Mesenchymal stem cell (in vitro differentiated cells and primary cell): ENCODE measurements around the gene KCTD10.

ENCODE experiments used
- DNase-seq: peaks from one replicate; pipeline ENCODE4 v3.0.0-alpha.2; 2013
- H2AFZ ChIP-seq: one replicate; pipeline ENCODE4 v1.6.1; 2013; ENCODE audit warnings: low read depth, mild to moderate bottlenecking, control low read depth, inconsistent platforms, low read length, moderate library complexity
- H2AK5ac ChIP-seq: 2 replicates; pipeline ENCODE4 v1.6.1; 2013; ENCODE audit warnings: low read length, moderate library complexity, mild to moderate bottlenecking, inconsistent platforms; ENCODE audit not compliant: severe bottlenecking
- H2BK120ac ChIP-seq: one replicate; pipeline ENCODE4 v1.6.1; 2013; ENCODE audit warnings: low read depth, mild to moderate bottlenecking, inconsistent platforms, low read length, moderate library complexity
- H2BK12ac ChIP-seq, 2 experiments: one replicate each; pipeline ENCODE4 v1.6.1; 2013; ENCODE audit warnings: inconsistent platforms in 2 of 2, low read length in 2 of 2, mild to moderate bottlenecking in 2 of 2, moderate library complexity in 2 of 2, control low read depth in 1 of 2
- H2BK15ac ChIP-seq: one replicate; pipeline ENCODE4 v1.6.1; 2013; ENCODE audit warnings: mild to moderate bottlenecking, low read depth, inconsistent platforms; ENCODE audit not compliant: poor library complexity, severe bottlenecking
- H2BK5ac ChIP-seq: 2 replicates; pipeline ENCODE4 v1.6.1; 2013; ENCODE audit warnings: low read depth, mild to moderate bottlenecking, low read length, control low read depth, inconsistent platforms; ENCODE audit not compliant: poor library complexity, severe bottlenecking
- H3K14ac ChIP-seq, 2 experiments: one replicate each; pipeline ENCODE4 v1.6.1; 2013; ENCODE audit warnings: inconsistent platforms in 2 of 2, low read length in 2 of 2, control low read depth in 1 of 2, mild to moderate bottlenecking in 1 of 2, moderate library complexity in 1 of 2
- H3K18ac ChIP-seq, 2 experiments: one replicate each; pipeline ENCODE4 v1.6.1; 2013; ENCODE audit warnings: inconsistent platforms in 2 of 2, low read length in 2 of 2, control low read depth in 1 of 2, low read depth in 1 of 2, mild to moderate bottlenecking in 1 of 2
- H3K23ac ChIP-seq, 2 experiments: one replicate each; pipeline ENCODE4 v1.6.1; 2013; ENCODE audit warnings: inconsistent platforms in 2 of 2, low read length in 2 of 2, mild to moderate bottlenecking in 2 of 2, moderate library complexity in 2 of 2, control low read depth in 1 of 2
- H3K27ac ChIP-seq: 2 replicates; pipeline ENCODE4 v1.5.1; 2013; ENCODE audit warnings: mild to moderate bottlenecking, moderate library complexity, low read length, control low read depth, inconsistent platforms; ENCODE audit not compliant: poor library complexity, severe bottlenecking
- H3K27me3 ChIP-seq, 2 experiments: 2 replicates each; pipeline versions ENCODE4 v1.6.1 to v1.7.0; 2013; ENCODE audit warnings: low read length in 2 of 2, mild to moderate bottlenecking in 2 of 2, moderate library complexity in 2 of 2, control low read depth in 1 of 2, inconsistent platforms in 1 of 2; ENCODE audit not compliant: control insufficient read depth in 1 of 2, insufficient read depth in 1 of 2
- H3K36me3 ChIP-seq, 2 experiments: 2 replicates each; pipeline versions ENCODE4 v1.6.1 to v1.7.0; 2013; ENCODE audit warnings: low read length in 2 of 2, control low read depth in 1 of 2, inconsistent platforms in 1 of 2, low read depth in 1 of 2, mild to moderate bottlenecking in 1 of 2; ENCODE audit not compliant: insufficient read depth in 2 of 2, control insufficient read depth in 1 of 2
- H3K4ac ChIP-seq, 2 experiments: one replicate each; pipeline ENCODE4 v1.6.1; 2013; ENCODE audit warnings: inconsistent platforms in 2 of 2, low read length in 2 of 2, mild to moderate bottlenecking in 2 of 2, moderate library complexity in 2 of 2, control low read depth in 1 of 2, low read depth in 1 of 2
- H3K4me1 ChIP-seq: 2 replicates; pipeline ENCODE4 v1.6.1; 2013; ENCODE audit warnings: low read depth, low read length, control low read depth; ENCODE audit not compliant: control insufficient read depth, insufficient read depth
- H3K4me2 ChIP-seq: 2 replicates; pipeline ENCODE4 v1.6.1; 2013; ENCODE audit warnings: low read length, mild to moderate bottlenecking, inconsistent platforms; ENCODE audit not compliant: poor library complexity, severe bottlenecking
- H3K4me3 ChIP-seq, 2 experiments: 2 replicates each; pipeline versions ENCODE4 v1.5.1 to v1.7.0; 2013; ENCODE audit warnings: low read length in 2 of 2, mild to moderate bottlenecking in 2 of 2, control low read depth in 1 of 2, low read depth in 1 of 2; ENCODE audit not compliant: insufficient read depth in 1 of 2
- H3K79me1 ChIP-seq: replicated peaks from 2 replicates; pipeline ENCODE4 v1.6.1; 2013; ENCODE audit warnings: mild to moderate bottlenecking, control low read depth, low read length, inconsistent platforms; ENCODE audit not compliant: poor library complexity, severe bottlenecking
- H3K9ac ChIP-seq: 2 replicates; pipeline ENCODE4 v1.7.0; 2013; ENCODE audit warnings: mild to moderate bottlenecking, low read length, moderate library complexity
- H3K9me3 ChIP-seq: 2 replicates; pipeline ENCODE4 v1.7.0; 2013; ENCODE audit warnings: mild to moderate bottlenecking, low read length; ENCODE audit not compliant: control insufficient read depth
- H4K8ac ChIP-seq: one replicate; pipeline ENCODE4 v1.6.1; 2013; ENCODE audit warnings: inconsistent platforms, mild to moderate bottlenecking, low read length, moderate library complexity
- H4K91ac ChIP-seq: one replicate; pipeline ENCODE4 v1.6.1; 2013; ENCODE audit warnings: mild to moderate bottlenecking, low read length, inconsistent platforms
- WGBS: methylation state at CpG from one replicate; pipeline ENCODE4 v1.1.7; 2013; ENCODE audit warnings: mixed read lengths; 5-methylcytosine and 5-hydroxymethylcytosine counted together

KCTD10 gene

GRCh38 chr12:109463756-109464155 is 13.3 kb downstream of the KCTD10 start:
- Histone ChIP-seq H3K4me2 (no peak overlapping the region), H3K9ac (peak overlapping the region; percentile 95), H3K4me3 (peak overlapping the region in 1 of 2 experiments; percentile 53), H2AK5ac (peak overlapping the region; percentile 100), H2BK5ac (peak overlapping the region; percentile 98), H2BK15ac (peak overlapping the region; percentile 99), H3K27me3 (no peaks in the 10 kb centered on the region), H3K4ac (peak overlapping the region; percentile 62 to 98), H2BK12ac (peak overlapping the region; percentile 73 to 96), H3K18ac (peak overlapping the region; percentile 91 to 97), H3K9me3 (no peaks in the 10 kb centered on the region), H3K79me1 (no peaks in the 10 kb centered on the region), H3K36me3 (peaks cover 45 to 47% of the 10 kb centered on the region in 2 experiments), H4K8ac (peak overlapping the region; percentile 96), H3K27ac (peak overlapping the region; percentile 100), H4K91ac (peak overlapping the region; percentile 100), H3K4me1 (peaks cover 49% of the 10 kb centered on the region), H3K14ac (peak overlapping the region in 1 of 2 experiments; percentile 93), H2BK120ac (peak overlapping the region; percentile 58), H3K23ac (no peak overlapping the region), H2AFZ (no peak overlapping the region)
- DNase-seq = no peak
- 11% methylated on average over 5 of the region's 5 CpGs for WGBS

DNA sequence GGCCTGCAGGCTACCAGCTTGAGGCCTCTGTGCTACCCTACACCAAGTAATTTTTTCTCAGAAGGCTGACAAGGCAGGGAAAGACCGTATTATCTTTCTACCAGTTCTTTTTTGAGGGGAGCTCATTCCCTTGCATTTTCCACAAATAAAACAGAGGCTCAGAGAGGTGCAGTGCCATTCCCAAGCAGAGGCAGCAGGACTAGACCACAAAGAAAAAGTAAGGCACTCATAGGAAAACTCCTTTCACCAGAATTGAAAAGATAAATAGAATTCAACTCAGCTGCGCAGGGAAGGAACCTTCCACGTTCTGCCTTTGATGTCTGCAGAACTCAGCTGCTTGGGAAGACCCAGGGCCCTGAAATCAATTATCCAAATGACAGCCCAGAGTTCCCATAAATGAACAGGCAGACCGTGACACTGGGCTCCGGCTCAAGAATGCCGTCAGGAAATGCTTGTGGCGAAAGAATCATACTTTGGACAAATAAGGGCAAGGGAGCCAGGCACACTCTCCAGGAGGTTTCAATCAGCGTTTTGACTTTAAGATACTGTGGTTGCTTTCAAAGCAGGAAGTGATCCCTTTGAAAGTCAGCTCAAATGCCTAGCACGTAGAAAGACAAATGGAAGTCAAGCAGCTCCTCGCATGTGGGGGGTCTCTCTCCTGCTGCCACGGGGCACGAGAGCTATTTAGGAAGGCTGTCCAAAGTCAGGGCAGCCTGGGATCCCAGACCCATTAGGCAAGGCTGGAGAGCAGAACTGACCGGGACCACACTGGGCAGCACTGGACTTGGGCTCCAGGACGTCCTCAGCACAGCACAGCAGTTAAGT is 14.0 kb downstream of the KCTD10 start:
- WGBS = 2% methylated on average over 14 of the region's 14 CpGs
- Histone ChIP-seq H3K4me2 (peak overlapping the region; percentile 57), H3K18ac (peak overlapping the region; percentile 91 to 99), H3K4me3 (peak overlapping the region in 1 of 2 experiments; percentile 57), H2AK5ac (peak overlapping the region; percentile 98), H2AFZ (no peak overlapping the region), H3K4ac (peak overlapping the region; percentile 92 to 98), H3K4me1 (peaks cover 50% of the 10 kb centered on the region), H3K79me1 (no peaks in the 10 kb centered on the region), H2BK120ac (peak overlapping the region; percentile 97), H3K9me3 (no peaks in the 10 kb centered on the region), H2BK15ac (peak overlapping the region; percentile 34), H3K14ac (peak overlapping the region in 1 of 2 experiments; percentile 19), H2BK12ac (peak overlapping the region; percentile 69 to 73), H3K9ac (peak overlapping the region; percentile 95), H3K27me3 (no peaks in the 10 kb centered on the region), H2BK5ac (peak overlapping the region; percentile 99), H4K91ac (peak overlapping the region; percentile 100), H3K36me3 (peaks cover 43 to 44% of the 10 kb centered on the region in 2 experiments), H4K8ac (peak overlapping the region; percentile 98), H3K23ac (peak overlapping the region in 1 of 2 experiments; percentile 10), H3K27ac (peak overlapping the region; percentile 100)
- peak; percentile 98 for DNase-seq

GRCh38 chr12:109461846-109462756 is 15.0 kb downstream of the KCTD10 start:
- H4K8ac ChIP-seq = peak overlapping the region; percentile 99
- peak overlapping the region in 1 of 2 experiments; percentile 2 for H3K23ac ChIP-seq
- H3K4ac ChIP-seq = peak overlapping the region; percentile 99
- H3K9me3 ChIP-seq = no peaks in the 10 kb centered on the region
- peak; percentile 86 for DNase-seq
- peak overlapping the region; percentile 57 for H3K4me2 ChIP-seq
- no peak overlapping the region for H2AFZ ChIP-seq
- H4K91ac ChIP-seq = peak overlapping the region; percentile 100
- H2BK120ac ChIP-seq = peak overlapping the region; percentile 97
- peak overlapping the region in 1 of 2 experiments; percentile 57 for H3K4me3 ChIP-seq
- H3K27me3 ChIP-seq = no peaks in the 10 kb centered on the region
- H3K14ac ChIP-seq = peak overlapping the region in 1 of 2 experiments; percentile 82
- peak overlapping the region; percentile 95 for H3K9ac ChIP-seq
- WGBS = 61% methylated on average over 9 of the region's 13 CpGs
- H3K18ac ChIP-seq = peak overlapping the region; percentile 64 to 99
- peaks cover 39 to 41% of the 10 kb centered on the region in 2 experiments for H3K36me3 ChIP-seq
- H3K4me1 ChIP-seq = peaks cover 52% of the 10 kb centered on the region
- peak overlapping the region; percentile 47 to 100 for H2BK12ac ChIP-seq
- peak overlapping the region; percentile 82 for H2BK15ac ChIP-seq
- peak overlapping the region; percentile 99 for H2BK5ac ChIP-seq
- H3K79me1 ChIP-seq = peaks cover 1% of the 10 kb centered on the region
- H3K27ac ChIP-seq = peak overlapping the region; percentile 100
- peak overlapping the region; percentile 77 for H2AK5ac ChIP-seq
